Measurements from ENCODE around the gene TP53I11. TPM values are rescaled to one million over a fixed set of nuclear protein-coding genes. Genes with fewer than 3 reads are reported as not detected.

Gene TP53I11
- total and polyA plus RNA-seq, 2 experiments from 2014 or later, result 112 to 155 TPM

DNA sequence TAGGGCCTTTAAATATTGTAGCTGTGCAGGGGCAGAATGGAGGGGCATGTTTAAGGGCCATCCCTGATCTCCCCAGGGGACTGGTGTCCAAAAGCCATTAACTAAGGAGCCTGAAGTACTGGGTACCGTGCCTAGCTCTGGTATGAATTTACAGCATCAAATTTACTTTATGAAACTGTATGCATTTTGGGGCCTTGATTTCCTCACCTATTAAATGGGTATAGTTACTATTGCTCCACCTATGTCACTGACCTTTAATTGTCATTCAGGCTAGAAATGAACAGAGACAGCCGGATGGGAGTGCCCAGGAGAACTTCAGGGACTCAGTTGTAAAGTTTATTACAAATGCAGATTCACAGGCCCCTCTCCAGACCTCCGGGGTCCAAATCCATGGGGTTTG lies 11.8 kb upstream of the TP53I11 start:
- peaks cover 20% of the 10 kb centered on the region for H3K4me1 ChIP-seq (ENCODE audit: low read depth)
- no peak overlapping the region for H3K27ac ChIP-seq
- no peak for DNase-seq (ENCODE audit: low read depth in 1 of 2, low spot score in 1 of 2)
- no peak overlapping the region for H3K4me3 ChIP-seq
- H3K27me3 ChIP-seq, result no peaks in the 10 kb centered on the region
- TF ChIP-seq, protein P1, sequence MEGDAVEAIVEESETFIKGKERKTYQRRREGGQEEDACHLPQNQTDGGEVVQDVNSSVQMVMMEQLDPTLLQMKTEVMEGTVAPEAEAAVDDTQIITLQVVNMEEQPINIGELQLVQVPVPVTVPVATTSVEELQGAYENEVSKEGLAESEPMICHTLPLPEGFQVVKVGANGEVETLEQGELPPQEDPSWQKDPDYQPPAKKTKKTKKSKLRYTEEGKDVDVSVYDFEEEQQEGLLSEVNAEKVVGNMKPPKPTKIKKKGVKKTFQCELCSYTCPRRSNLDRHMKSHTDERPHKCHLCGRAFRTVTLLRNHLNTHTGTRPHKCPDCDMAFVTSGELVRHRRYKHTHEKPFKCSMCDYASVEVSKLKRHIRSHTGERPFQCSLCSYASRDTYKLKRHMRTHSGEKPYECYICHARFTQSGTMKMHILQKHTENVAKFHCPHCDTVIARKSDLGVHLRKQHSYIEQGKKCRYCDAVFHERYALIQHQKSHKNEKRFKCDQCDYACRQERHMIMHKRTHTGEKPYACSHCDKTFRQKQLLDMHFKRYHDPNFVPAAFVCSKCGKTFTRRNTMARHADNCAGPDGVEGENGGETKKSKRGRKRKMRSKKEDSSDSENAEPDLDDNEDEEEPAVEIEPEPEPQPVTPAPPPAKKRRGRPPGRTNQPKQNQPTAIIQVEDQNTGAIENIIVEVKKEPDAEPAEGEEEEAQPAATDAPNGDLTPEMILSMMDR (IDR thresholded peaks at IDR 0.05; ENCODE audit: low read depth, low read length), result no peak
- no peaks in the 10 kb centered on the region for H3K9me3 ChIP-seq (ENCODE audit: low read depth)
- no peaks in the 10 kb centered on the region for H3K36me3 ChIP-seq

DNA sequence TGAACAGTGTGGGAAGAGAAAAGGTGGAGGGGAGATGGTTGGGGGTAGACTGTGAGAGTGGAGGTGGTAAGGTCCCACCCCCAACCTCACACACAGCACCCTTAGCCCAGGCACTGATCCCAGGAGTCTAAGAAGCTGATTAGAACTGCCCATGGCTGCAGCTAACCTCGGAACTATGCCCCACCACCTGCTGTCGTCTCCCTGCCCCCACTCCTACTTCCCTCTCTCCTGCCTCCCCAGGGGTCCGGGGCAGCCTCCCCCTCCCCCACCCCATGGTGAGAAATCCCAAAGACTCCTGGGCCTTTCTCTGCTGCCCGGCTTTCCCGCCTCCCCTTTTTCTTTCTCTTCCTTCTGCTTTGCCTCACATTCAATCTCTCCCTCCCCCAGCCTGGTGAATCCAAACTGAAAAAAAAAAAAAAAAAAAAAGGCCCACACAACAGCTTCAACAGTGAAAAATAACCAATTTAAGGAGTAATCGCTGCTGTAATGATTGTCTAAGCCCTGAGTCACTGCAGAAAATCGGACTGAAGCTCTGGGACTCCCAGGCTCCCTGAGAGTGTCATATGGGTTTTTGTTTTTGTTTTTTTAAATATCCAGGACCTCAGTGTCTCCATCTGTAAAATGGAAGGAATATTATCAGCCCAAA lies 9.6 kb upstream of the TP53I11 start:
- no peaks in the 10 kb centered on the region for H3K9me3 ChIP-seq (ENCODE audit: low read depth)
- no peaks in the 10 kb centered on the region for H3K27me3 ChIP-seq
- no peak for DNase-seq (ENCODE audit: low read depth in 1 of 2, low spot score in 1 of 2)
- H3K27ac ChIP-seq, result no peak overlapping the region
- TF ChIP-seq, protein P1 (IDR thresholded peaks at IDR 0.05; ENCODE audit: low read depth, low read length), result no peak
- H3K4me1 ChIP-seq (ENCODE audit: low read depth), result peaks cover 28% of the 10 kb centered on the region
- no peaks in the 10 kb centered on the region for H3K36me3 ChIP-seq
- H3K4me3 ChIP-seq, result no peak overlapping the region

DNA sequence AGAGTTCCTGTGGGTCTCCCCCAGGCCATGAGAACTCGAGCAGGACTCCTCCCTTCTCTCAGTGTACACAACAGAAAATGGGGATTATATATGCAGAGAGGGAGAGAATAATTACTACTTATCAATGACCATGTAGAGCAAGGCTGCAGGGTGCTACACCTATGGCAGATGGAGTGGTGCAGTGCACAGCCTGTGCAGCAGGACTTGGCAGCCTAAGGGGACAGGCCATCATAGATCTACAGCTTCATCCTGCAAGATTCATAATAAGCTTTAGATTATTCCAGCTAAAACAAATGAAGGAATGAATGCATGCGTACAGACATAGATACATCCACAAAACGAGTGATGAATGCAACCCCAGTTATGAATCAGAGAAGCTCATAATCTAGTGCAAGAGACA lies 8.4 kb upstream of the TP53I11 start:
- TF ChIP-seq, protein P1 (IDR thresholded peaks at IDR 0.05; ENCODE audit: low read depth, low read length), result no peak
- Histone ChIP-seq H3K9me3 (ENCODE audit: low read depth) (no peaks in the 10 kb centered on the region), H3K4me1 (ENCODE audit: low read depth) (peaks cover 22% of the 10 kb centered on the region), H3K4me3 (no peak overlapping the region), H3K27ac (no peak overlapping the region), H3K27me3 (no peaks in the 10 kb centered on the region), H3K36me3 (no peaks in the 10 kb centered on the region)
- no peak for DNase-seq (ENCODE audit: low read depth in 1 of 2, low spot score in 1 of 2)

DNA sequence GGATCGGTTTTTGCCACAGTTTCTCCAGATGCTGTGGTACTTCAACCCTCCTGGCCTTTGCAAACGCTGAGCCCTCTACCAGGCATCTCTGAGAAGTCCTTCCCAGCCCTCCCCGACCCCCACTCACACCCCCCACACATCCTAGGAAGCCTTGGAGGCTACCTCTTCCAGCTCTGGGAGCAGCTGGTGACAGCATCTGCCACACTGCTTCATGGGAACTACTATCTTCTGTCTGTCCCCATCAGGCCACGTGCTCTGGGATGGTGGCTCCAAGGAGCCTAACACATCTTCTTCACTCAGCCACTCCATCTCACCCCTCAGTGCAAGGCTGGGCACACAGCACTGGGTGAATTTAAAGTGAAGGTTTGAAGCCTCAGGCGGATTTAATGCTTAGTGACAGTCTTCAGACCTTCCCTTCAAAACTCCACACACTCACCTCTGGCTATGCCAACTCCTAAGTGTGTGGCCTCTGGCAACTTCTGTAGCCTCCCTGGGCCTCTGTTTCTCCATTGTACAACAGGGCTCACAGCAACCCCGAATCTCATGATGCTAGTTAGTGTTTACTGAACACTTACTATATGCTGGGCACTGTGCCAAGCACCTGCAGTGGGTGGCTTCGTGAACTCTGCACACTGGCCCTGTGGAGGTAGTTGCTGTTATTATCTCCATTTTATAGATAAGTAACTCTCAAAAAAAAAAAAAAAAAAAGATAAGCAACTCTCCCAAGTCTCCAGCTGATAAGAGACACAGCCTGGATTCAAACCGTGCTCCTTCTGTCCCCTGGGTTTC lies 7.3 kb upstream of the TP53I11 start:
- H3K9me3 ChIP-seq (ENCODE audit: low read depth), result no peaks in the 10 kb centered on the region
- TF ChIP-seq, protein P1 (IDR thresholded peaks at IDR 0.05; ENCODE audit: low read depth, low read length), result no peak
- peaks cover 25% of the 10 kb centered on the region for H3K4me1 ChIP-seq (ENCODE audit: low read depth)
- no peak for DNase-seq (ENCODE audit: low read depth in 1 of 2, low spot score in 1 of 2)
- H3K27me3 ChIP-seq, result no peaks in the 10 kb centered on the region
- no peak overlapping the region for H3K27ac ChIP-seq
- no peak overlapping the region for H3K4me3 ChIP-seq
- H3K36me3 ChIP-seq, result no peaks in the 10 kb centered on the region

DNA sequence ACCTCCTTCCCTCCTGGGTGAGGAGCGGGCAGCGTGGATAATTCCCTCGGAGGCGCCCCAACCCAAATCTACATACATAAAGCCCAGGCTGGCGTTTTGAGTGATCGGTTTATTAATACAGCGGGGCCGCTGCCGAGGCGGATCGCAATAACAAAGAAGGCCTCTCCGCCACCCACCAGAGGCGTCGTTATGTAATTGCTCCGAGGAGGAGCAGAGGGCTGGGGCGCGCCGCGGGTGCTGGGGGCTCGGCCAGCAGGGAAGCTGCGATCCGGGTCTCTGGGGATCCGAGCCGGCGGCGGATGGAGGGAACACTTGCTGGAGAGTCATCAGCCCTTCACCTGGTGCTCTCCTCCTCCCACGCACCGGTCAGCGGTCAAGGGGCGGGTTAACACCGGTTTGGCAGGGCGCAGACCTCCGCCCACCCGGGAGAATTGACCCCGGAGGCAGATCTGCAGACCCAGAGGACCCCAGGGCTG lies 6.4 kb upstream of the TP53I11 start:
- no peak overlapping the region for H3K27ac ChIP-seq
- H3K36me3 ChIP-seq, result no peaks in the 10 kb centered on the region
- no peak overlapping the region for H3K4me3 ChIP-seq
- no peaks in the 10 kb centered on the region for H3K9me3 ChIP-seq (ENCODE audit: low read depth)
- peaks cover 31% of the 10 kb centered on the region for H3K4me1 ChIP-seq (ENCODE audit: low read depth)
- TF ChIP-seq, protein P1 (IDR thresholded peaks at IDR 0.05; ENCODE audit: low read depth, low read length), result no peak
- no peaks in the 10 kb centered on the region for H3K27me3 ChIP-seq
- peak; percentile 19 to 39 for DNase-seq (ENCODE audit: low read depth in 1 of 2, low spot score in 1 of 2)
